ENCODE results near the gene SNX3.

SNX3 gene

DNA sequence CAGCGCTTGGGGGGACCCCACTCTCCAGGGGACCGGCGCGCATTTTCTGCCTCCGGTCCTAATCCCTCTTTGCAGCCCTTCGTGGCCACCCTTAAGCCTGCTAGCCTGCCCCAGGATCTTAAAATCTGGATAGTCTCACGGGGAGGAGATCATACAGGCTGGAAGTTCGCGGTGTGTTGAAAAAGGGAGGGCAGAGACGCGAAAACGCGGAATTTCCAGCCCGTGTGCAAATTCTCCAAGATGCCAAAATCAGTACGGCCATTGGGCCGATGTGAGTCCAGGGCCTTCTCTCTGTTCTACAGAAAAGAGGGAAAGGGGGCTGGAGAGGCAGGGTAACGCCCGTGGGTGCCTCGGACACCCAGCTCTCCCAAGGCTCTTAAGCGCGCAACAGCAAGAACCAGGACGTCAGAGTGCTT lies 85.7 kb downstream of the SNX3 start:
- Histone ChIP-seq H3K36me3 (ENCODE audit: insufficient read depth, low read length) (no peaks in the 10 kb centered on the region), H3K4me2 (ENCODE audit: low read length) (no peak overlapping the region), H3K4me3 (ENCODE audit: low read depth, low read length, poor library complexity, severe bottlenecking) (no peak overlapping the region), H3K79me2 (ENCODE audit: insufficient read depth, low read length) (no peaks in the 10 kb centered on the region), H3K9me3 (ENCODE audit: low read length) (no peaks in the 10 kb centered on the region), H3K27ac (ENCODE audit: low read depth, low read length, poor library complexity, severe bottlenecking) (no peak overlapping the region), H2AFZ (ENCODE audit: low read length) (no peak overlapping the region), H3K4me1 (ENCODE audit: insufficient read depth, low read length, severe bottlenecking) (no peaks in the 10 kb centered on the region), H3K27me3 (ENCODE audit: insufficient read depth, low read length) (no peaks in the 10 kb centered on the region), H3F3A (ENCODE audit: insufficient read depth, low read length) (no peaks in the 10 kb centered on the region), H3K9ac (ENCODE audit: low read length) (no peak overlapping the region), H3K9me2 (ENCODE audit: low read depth, low read length) (no peaks in the 10 kb centered on the region), H4K20me1 (ENCODE audit: insufficient read depth, low read length) (no peaks in the 10 kb centered on the region)
- TF ChIP-seq, protein P1, sequence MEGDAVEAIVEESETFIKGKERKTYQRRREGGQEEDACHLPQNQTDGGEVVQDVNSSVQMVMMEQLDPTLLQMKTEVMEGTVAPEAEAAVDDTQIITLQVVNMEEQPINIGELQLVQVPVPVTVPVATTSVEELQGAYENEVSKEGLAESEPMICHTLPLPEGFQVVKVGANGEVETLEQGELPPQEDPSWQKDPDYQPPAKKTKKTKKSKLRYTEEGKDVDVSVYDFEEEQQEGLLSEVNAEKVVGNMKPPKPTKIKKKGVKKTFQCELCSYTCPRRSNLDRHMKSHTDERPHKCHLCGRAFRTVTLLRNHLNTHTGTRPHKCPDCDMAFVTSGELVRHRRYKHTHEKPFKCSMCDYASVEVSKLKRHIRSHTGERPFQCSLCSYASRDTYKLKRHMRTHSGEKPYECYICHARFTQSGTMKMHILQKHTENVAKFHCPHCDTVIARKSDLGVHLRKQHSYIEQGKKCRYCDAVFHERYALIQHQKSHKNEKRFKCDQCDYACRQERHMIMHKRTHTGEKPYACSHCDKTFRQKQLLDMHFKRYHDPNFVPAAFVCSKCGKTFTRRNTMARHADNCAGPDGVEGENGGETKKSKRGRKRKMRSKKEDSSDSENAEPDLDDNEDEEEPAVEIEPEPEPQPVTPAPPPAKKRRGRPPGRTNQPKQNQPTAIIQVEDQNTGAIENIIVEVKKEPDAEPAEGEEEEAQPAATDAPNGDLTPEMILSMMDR (IDR thresholded peaks at IDR 0.05; ENCODE audit: low read length): no peak
- TF ChIP-seq EZH2 (IDR thresholded peaks at IDR 0.05; ENCODE audit: borderline replicate concordance, low read length): no peak

DNA sequence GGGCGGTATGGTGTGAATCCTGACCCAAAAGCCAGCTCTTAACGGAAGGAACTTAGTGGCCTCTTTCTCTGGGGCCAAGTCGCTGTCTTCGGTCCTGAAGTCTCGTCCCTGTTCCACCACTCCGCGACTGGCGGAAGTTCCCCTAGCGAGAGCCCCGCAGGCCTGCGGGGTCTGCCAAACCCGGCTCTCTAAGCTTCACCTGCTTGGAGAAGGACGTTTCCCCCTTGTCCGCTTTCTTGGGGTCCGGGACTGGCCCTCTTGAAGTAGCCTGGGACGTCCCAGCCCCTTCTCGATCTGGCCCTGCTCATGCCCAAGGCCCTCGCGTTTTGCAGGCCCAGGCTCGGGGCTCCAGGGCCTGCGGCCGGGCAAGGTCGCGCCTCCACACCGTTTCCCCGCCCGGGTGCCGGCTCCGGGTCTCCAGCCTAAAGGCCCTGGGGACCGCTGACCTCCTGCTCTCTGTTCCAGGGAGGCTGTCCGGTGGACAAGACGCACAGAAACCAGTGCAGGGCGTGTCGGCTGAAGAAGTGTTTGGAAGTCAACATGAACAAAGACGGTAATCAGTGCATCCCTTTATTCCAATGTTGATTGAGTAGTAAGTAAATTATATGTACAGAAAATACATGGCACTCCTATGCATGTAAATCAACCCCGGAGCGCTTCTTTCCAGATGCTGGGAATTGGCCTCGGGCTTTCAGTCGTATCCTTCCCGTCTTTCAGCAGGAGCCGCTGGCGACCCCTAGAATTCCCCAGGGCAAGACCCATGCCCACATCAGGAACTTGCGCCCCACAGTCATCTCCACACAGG lies 86.3 kb downstream of the SNX3 start:
- TF ChIP-seq EZH2 (IDR thresholded peaks at IDR 0.05; ENCODE audit: borderline replicate concordance, low read length): no peak
- TF ChIP-seq, protein P1 (IDR thresholded peaks at IDR 0.05; ENCODE audit: low read length): no peak
- Histone ChIP-seq H3K4me1 (ENCODE audit: insufficient read depth, low read length, severe bottlenecking) (no peaks in the 10 kb centered on the region), H2AFZ (ENCODE audit: low read length) (no peak overlapping the region), H3F3A (ENCODE audit: insufficient read depth, low read length) (no peaks in the 10 kb centered on the region), H3K9ac (ENCODE audit: low read length) (no peak overlapping the region), H3K27me3 (ENCODE audit: insufficient read depth, low read length) (no peaks in the 10 kb centered on the region), H3K4me2 (ENCODE audit: low read length) (no peak overlapping the region), H3K79me2 (ENCODE audit: insufficient read depth, low read length) (no peaks in the 10 kb centered on the region), H3K9me3 (ENCODE audit: low read length) (no peaks in the 10 kb centered on the region), H3K27ac (ENCODE audit: low read depth, low read length, poor library complexity, severe bottlenecking) (no peak overlapping the region), H3K9me2 (ENCODE audit: low read depth, low read length) (no peaks in the 10 kb centered on the region), H3K4me3 (ENCODE audit: low read depth, low read length, poor library complexity, severe bottlenecking) (no peak overlapping the region), H3K36me3 (ENCODE audit: insufficient read depth, low read length) (no peaks in the 10 kb centered on the region), H4K20me1 (ENCODE audit: insufficient read depth, low read length) (no peaks in the 10 kb centered on the region)

DNA sequence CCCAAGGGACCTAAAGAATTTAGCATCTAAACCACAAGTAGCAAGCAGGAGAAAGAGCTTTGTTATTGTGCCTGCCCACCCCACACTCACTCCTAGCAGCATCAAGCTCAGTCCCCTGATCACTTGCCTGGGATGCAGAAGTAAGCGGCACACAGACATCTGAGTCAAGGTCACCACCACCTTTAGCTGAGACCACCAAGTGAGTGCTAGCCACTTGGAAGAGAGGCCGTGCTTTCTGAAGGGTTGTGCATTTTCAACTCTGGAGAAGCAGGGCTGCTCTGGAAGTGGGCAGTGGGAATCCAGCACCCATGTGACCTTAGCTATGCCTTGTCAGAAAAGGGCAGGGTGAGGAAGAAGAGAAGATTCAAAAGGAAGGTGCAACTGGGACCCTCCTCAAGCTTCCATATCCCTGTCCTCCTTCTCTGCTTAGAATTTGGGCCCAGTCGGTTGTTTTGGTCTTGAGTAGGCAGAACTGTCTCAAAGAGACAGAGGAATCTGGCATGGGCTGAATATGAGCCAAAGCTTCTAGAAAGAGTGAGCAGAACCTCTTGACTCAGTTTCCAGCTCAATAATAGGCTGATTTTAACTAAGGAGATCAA lies 88.8 kb downstream of the SNX3 start:
- H3K27me3 ChIP-seq (ENCODE audit: insufficient read depth, low read length): peaks cover 6% of the 10 kb centered on the region; the same call in 1 of the 2 replicates
- no peak for TF ChIP-seq EZH2 (IDR thresholded peaks at IDR 0.05; ENCODE audit: borderline replicate concordance, low read length)
- TF ChIP-seq, protein P1 (IDR thresholded peaks at IDR 0.05; ENCODE audit: low read length): no peak

More for the DNA sequence above, 88.8 kb downstream of the SNX3 start:
- Histone ChIP-seq H3K4me3 (ENCODE audit: low read depth, low read length, poor library complexity, severe bottlenecking) (no peak overlapping the region), H3K4me1 (ENCODE audit: insufficient read depth, low read length, severe bottlenecking) (peaks cover 13% of the 10 kb centered on the region), H4K20me1 (ENCODE audit: insufficient read depth, low read length) (no peaks in the 10 kb centered on the region), H2AFZ (ENCODE audit: low read length) (no peak overlapping the region), H3K9me3 (ENCODE audit: low read length) (no peaks in the 10 kb centered on the region), H3K4me2 (ENCODE audit: low read length) (no peak overlapping the region), H3K36me3 (ENCODE audit: insufficient read depth, low read length) (no peaks in the 10 kb centered on the region), H3K9me2 (ENCODE audit: low read depth, low read length) (no peaks in the 10 kb centered on the region), H3F3A (ENCODE audit: insufficient read depth, low read length) (no peaks in the 10 kb centered on the region), H3K27ac (ENCODE audit: low read depth, low read length, poor library complexity, severe bottlenecking) (no peak overlapping the region), H3K79me2 (ENCODE audit: insufficient read depth, low read length) (no peaks in the 10 kb centered on the region), H3K9ac (ENCODE audit: low read length) (no peak overlapping the region)

All from OCI-LY1 (cell line).